GM12891 (cell line): ENCODE results near the gene RNASET2.

ENCODE experiments used
- POLR2A ChIP-seq: IDR thresholded peaks from 2 replicates; pipeline ENCODE4 v1.6.1; 2011; ENCODE audit warnings: low read depth, low read length, control low read depth
- POLR2AphosphoS5 ChIP-seq: IDR thresholded peaks from 2 replicates; pipeline ENCODE4 v1.6.1; 2011; ENCODE audit warnings: low read depth, low read length, control low read depth
- TAF1 ChIP-seq: IDR thresholded peaks from 2 replicates; pipeline ENCODE4 v1.6.1; 2011; ENCODE audit warnings: low read depth, low read length, control low read depth

GRCh38 chr6:166952567-166953486 is 3.5 kb downstream of the RNASET2 start:
- TF ChIP-seq POLR2A (no peak), POLR2AphosphoS5 (no peak), TAF1 (no peak)
